GM18498 (cell line): Measurements from ENCODE around the gene ZNF646.

Source experiments
- ATAC-seq: cut with Tn5 transposase; IDR thresholded peaks from one replicate; pipeline ENCODE4 v1.9.1; 2021; ENCODE audit warnings: mild to moderate bottlenecking, moderate library complexity; ENCODE audit not compliant: unreplicated experiment

Gene ZNF646

GRCh38 chr16:31130336-31130891 is 56.2 kb downstream of the ZNF646 start:
- no peak for ATAC-seq

GRCh38 chr16:31130899-31131298 is 56.7 kb downstream of the ZNF646 start:
- no peak for ATAC-seq

- no peak for ATAC-seq
Measured at GRCh38 chr16:31131416-31131815, 57.2 kb downstream of the ZNF646 start.

- ATAC-seq = no peak
Measured at GRCh38 chr16:31131841-31132271, 57.6 kb downstream of the ZNF646 start.

GRCh38 chr16:31132303-31132979 is 58.2 kb downstream of the ZNF646 start:
- ATAC-seq = no peak

GRCh38 chr16:31133046-31133501 is 58.9 kb downstream of the ZNF646 start:
- ATAC-seq = no peak
